Measurements from ENCODE around the gene SLC16A6. TPM values are rescaled to one million over a fixed set of nuclear protein-coding genes. Genes with fewer than 3 reads are reported as not detected.
"Not testable (repeated sequence)": the region's sequence is repeated elsewhere in the genome, so short reads cannot be mapped to it uniquely, and the experiment has no call there.

SLC16A6 gene
- polyA plus RNA-seq, 5 donors = 0.60 to 1.0 (median 0.76) TPM

DNA sequence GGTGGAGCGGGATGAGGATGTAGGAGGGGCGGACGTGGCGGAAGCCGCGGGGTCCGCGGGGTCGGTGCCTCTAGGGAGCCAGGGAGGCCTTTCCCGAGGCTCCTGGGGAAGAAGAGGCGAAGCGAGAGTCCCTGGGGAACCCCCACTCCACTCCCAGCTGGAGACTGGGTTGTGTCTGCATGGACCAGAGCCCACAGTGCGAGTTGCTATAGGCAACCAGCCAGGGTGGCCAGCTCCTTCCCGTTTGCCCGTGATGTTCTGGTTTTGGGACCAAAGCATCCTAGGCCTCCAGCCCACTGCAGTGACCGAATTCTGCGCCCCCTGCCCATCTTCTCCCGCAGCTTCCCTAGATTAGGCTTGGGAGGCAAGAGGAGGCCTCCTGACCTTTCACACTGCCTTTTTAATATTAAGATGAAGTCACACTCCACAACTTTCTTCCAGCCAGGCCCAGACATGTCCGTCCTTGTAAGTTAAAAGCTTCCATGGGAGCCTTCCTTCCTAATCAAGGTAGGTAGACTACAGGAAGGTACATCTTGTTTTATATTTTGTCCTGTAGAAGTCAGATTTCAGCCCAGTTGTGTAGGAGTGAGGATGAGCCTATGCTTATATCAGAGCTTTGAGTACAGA lies 42.6 kb downstream of the SLC16A6 start:
- DNase-seq = no peak

DNA sequence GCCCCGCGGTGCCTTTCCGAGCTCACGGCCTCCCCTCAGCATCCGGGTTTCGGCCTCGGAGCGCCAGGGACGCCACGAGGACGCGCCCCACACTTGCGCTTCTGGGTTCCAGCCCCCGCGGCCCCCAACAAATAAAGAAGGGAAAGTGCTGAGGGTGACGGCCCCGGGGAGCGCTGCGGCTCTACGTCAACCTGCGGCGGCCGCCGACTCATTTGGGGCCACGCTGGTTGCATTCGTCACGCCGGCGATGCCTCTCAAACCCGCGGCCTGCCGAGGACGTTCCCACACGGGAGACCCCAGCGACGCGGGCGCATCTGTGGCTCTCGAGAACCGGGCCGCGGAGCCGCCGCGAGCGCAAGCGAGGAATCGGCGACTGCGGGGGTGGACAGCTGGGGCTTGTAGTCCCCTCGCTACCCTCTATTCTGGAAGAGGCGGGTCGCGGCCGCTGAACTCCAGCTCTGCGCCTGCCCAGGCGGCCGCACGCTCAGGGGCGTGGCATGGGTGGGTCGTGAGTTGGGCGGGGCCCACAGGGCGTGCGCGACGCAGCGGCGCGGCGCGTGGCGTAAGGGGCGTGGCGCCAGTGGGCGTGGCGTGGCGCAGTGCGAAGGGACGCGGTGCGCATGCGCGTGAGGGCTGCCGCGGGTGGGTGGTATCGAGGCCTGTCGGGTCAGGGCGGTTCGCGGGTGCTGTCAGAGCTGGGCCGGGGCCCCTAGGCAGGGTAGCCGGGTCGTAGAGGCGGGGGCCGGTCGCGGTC lies 43.3 kb downstream of the SLC16A6 start, which contains the start of gene AMZ2:
Gene AMZ2 (plus strand): TSS at position 599 of the 754 bp plus-strand sequence. CDS start 2,145 bp downstream, outside the sequence.
- peak; percentile 98 for DNase-seq

DNA sequence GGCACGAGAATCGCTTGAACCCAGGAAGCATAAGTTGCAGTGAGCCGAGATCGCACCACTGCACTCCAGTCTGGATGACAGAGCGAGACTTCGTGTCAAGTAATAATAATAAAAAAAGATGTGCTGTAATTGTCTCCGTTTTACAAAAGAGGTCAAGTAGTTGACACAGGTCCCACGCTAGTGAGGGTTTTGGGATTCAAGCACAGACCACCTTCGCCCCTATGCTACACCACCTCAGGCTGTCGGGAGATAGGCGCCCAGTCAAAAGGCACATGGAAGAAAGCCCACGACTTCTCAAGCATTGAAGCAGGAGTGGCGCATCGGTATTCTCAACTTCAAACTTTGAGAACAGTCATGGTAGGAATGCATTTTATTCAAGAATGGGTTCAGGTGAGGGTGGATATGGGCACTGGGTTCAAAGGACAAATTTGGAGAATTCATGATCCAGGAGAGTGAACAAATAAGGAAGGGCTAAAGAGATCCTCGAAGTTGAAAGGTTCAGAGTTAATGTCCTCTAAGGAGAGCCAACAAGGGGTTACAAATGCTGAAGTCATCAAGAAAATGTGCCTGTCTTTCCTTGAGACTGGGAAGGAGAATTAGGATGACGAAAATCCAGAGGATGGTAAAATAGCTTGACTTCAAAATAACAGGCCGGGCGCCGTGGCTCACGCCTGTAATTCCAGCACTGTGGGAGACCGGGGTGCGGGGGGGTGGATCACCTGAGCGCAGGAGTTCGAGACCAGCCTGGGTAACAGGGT lies 44.5 kb downstream of the SLC16A6 start:
- no peak for DNase-seq

DNA sequence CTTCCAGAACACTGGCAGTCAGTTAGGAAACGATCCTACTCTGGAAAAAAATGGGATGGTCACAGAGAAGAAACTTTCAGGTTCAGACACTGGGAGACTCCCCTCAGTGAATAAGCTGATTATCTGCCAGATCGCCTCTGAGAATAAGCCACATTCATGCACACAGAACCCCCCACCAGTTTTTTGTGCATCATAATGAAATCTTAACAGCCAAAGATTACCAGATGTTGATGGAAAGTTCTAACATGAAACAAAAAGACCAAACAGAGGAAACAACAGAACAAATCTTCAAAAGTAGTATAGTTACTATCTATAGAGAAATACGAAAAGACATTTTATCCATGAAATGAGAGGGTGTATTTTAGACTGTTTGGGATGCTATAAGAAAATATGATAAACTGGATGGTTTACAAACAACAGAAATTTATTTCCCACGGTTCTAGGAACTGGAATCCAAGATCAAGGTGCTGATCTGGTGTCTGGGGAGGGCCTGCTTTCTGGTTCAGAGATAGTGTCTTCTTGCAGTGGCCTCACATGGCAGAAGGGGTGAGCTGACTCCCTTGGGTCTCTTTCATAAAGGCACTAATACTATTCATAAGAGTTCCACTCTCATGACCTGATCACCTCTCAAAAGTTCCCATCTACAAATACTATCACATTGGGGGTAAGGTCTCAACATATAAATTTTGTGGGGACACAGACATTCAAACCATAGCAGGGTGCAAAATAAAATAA lies 51.1 kb downstream of the SLC16A6 start:
- DNase-seq = no peak

DNA sequence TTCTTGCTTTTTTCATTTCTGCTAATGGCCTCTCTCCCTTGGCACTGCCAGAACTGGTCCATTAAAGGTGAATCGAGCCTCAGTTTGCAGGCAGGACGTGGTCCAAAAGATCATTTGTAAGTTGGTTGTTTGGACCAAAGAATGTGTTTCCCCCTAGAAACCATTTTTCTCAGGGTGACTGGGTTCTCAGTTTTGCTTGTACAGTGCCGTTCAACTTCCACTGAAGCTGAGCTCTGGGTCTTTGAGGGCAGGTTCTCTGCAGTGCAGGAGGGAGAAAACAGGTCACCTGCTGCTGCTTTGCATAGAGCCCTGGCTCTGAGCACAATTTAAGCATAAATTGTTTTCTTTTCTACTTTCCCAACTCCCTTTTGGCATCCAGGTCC lies 52.1 kb downstream of the SLC16A6 start:
- no peak for DNase-seq

DNA sequence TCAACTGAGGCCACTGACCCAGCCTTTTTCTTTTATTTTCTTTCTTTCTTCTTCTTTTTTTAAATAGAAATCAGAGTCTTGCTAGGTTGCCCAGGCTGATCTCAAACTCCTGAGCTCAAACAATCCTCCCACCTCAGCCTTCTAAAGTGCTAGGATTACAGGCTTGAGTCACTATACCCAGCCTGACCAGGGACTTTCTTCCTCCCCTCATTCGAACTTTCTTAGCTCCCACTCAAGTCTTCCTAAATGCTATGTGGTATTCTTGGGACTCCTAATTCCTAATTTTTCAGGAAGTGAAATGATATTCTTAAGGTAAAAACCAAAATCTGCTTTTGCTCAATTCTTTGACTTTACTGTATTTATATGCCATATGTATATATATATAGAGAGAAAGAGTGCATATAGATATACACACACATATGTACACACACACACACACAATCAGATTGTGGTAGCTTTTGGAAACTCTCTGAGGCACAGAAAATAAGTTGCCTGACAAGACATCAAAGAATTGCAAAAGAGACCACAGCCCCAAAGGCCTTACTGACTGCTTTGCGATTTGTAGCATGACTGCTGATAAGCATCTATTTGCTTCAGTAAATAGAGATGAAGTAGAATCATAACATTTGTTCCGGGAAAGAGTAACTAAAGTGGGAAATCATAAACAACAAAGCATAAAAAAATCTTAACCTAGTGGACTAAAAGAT lies 52.6 kb downstream of the SLC16A6 start:
- no peak for DNase-seq

DNA sequence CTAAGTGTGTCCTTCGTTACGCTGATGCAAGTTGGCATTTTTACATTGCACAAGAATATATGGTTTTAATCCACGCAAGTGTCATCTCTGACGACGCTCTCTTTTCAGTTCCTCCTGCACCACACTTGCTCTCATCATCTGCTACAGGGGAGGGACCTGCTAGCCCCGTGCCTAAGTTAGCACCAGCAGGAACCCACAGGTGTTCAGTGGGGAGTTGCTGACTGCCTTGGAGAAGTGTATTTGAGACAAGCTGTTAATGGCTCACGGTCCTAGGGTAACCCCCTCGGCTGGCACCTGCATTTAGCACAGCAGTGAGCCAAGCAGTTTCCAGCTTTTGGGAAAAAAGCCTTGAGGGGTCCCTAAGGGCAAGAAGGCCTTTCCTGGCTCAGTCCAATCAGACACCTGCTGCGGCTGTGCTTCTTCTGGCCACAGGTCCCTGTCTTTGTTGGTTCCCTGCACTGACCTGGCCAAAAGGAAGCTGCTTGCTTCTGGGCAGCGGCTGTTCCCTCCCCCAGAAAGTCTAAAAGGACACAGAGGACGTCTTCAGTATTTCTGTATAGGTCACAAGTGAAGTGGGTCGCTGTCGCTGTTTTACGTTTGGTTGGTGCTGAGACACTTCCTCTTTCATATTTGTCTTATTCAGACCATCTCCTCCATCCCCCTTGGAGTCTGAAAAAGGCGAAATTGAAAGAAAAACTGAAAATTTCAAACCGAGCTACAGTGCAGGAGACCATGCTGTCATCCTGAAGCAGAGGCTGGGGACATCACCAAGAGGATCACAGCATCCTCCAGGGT lies 53.4 kb downstream of the SLC16A6 start:
- DNase-seq = not testable (repeated sequence)

DNA sequence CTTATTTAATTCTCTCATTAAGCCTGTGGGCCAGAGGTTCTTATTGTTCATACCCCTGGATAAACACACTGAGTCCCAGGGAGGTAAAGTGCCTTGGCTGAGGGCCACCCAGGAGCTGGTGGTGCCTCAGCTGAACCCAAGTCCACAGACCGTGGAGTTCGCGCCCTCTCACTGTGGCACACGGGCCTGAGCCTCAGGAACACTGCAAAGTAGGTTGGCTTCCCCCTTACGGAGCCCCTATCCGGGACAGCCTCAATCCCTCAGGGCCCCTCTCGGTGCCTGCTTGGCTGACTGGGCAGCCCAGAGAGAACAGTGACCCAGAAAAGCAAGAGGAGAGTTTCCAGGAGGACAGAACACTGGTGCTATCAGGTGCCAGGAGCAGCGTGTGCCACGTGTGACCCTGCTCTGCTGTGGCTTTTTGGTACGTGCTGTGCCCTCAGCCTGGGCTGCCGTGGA lies 55.6 kb downstream of the SLC16A6 start:
- not testable (repeated sequence) for DNase-seq

DNA sequence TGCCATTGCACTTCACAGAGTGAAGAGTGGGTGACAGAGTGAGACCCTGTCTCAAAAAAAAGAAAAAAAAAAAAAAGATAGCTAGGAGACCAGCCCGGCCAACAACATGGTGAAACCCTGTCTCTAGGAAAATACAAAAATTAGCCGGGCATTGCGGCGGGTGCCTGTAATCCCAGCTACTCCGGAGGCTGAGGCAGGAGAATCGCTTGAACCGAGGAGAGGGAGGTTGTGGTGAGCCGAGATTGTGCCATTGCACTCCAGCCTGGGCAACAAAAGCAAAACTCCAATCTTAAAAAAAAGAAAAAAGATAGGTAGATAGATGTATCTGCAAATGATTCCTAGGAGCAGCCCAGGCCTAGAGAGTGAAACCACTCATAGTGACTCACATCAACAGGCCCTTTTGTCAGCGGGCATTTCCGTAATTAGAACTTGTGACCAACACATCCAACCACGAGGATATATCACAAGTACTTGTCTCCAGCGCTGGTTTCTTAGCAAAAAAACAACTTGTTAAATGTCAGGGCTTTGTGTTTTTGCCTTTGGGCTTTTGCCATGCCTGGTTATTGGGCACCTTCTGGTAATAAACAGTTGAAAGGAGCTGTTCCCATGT lies 56.1 kb downstream of the SLC16A6 start:
- not testable (repeated sequence) for DNase-seq

DNA sequence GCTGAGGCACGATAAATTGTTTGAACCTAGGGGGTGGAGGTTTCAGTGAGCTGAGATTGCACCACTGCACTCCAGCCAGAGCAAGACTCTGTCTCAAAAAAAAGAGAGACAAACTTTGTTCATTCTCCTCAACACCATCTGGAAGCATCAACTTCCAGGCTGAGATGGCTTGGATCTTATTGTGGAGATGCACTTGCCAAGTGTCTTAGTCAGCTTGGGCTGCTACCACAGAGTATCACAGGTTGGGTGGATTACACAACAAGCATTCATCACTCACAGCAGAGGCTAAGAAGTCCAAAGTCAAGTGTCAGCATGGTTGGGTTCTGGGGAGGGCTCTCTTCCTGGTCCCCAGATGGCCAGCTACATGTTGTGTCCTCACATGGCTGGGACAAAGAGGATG lies 58.2 kb downstream of the SLC16A6 start:
- not testable (repeated sequence) for DNase-seq

DNA sequence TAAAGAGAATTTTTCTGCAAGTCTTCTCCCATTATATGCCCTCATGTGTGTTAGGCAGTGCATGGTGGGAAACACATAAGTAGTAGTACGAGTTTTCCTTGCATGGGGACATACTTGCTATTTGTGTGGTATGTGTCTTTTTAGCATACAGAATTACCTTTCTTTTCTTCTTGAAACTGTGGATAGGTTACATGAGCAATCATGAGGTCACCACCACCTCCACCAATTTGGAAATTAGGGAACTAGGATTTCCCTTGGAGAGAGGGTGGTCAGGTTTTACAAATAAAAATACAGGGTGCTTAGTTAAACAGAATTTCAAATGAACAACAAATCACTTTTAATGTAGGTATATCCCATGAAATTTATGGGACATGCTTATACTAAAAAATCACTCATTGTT lies 59.4 kb downstream of the SLC16A6 start:
- no peak for DNase-seq

DNA sequence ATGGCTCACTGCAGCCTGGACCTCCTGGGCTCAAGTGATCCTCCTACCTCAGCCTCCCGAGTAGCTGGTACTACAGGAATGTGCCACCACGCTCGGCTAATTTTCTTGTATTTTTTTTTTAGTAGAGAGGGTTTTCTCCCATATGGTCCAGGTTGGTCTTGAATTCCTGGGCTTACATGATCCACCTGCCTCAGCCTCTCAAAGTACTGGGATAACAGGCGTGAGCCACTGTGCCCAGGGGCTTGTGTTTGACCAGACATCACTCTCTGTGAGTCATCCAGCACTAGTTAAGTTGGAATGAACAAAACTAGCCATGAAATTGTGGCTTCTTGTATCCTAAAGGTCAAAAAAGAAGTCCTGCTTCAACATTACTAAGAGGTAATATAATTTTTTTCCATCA lies 59.8 kb downstream of the SLC16A6 start:
- DNase-seq = not testable (repeated sequence)

DNA sequence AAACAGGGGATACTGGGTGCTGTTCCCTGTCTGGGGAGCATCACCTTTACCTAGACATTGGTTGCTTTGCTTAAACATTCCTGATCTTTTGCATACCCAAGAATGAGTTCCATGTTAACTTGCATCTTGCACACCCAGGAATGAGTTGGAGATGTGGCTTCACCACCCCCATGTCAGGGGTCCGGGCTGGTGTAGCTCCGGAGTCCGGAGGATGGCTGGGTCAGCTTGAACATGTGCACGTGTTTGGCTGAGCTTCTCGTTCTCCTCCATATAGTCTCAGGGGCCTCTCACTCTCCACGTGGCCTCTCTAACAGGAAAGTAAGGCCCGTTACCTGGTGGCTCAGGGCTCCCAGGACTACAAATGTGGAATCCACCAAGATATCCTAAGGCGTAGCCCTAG lies 61.3 kb downstream of the SLC16A6 start:
- DNase-seq = no peak

DNA sequence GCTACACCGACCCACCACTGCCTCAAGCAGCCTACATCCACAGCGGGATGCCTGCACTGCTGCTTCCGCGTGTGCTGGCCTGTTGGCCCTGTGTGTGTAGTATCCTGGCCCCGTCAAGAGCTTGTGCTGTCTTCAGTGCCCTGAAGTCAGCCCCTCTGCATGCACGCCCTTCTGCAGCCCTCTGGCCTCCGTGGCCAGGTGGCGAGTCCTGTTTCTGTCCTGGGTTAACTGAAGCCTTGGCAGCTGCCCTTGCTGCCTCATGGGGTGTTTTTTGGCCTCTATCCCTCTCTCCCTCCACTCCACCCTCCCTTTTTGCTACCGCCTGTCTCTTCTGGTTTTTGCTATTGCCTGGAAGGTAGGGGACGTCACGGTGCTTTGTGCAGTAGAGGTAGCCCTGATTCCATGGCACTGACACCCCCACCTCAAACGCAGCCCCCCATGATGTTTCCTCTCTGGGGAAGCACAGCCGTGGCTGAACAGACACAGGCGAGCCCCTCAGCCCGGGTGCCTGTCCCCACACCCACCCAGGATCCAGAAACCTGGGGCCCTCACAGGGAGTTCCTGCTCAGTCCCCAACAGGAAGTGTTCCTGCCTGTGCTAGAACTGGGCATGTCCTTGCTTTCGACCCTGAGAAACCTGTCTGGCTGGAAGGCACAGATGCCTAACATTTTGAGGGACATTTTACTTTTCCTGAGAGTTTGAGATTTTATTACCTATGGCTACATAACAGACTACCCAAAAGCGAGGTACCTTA lies 61.9 kb downstream of the SLC16A6 start:
- no peak for DNase-seq

DNA sequence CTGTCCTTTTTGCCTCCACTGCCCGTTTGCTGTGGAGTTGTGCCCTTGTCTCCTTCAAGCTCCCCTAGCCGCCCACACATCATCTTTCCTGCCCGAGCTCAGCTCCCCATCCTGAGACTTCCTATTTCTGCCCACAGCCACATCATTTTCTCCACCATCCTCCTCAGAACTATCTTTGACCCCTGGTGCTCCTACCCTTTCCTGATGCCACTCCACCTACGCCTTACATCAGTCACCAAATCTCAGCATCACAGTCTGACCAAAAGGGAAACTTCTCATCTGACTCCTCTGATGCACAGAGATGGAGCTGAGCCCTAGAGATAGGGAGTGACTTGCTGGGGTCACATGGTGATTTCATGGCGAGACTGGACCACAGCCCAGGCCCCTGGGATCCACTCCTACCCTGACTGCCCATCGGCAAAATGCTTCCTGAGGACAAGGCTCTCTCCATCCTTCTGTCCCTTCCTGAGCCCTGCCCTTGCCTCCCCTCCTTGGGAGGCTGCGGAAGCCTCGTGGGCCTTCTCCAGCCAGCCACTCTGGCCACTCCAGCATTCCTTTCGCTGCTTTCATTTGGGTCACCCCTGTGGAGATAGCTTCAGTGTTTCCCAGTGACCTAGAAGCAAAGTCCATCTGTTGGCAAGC lies 62.8 kb downstream of the SLC16A6 start:
- DNase-seq = not testable (repeated sequence)

DNA sequence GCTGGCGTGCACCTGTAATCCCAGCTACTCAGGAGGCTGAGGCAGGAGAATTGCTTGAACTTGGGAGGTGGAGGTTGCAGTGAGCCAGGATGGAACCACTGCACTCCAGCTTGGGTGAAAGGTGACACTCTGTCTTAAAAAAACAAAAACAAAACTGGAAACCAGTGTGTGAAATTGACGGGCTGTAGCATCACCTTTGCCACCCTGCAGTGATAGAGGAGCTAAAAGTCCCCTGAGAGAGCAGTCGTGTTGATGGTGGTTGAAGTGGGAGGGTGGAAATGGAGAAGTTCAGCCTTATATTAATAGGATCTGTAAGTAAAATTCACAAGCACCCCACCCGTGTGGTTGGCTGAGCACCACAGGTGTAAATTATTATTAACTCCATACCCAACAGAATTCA lies 65.9 kb downstream of the SLC16A6 start:
- not testable (repeated sequence) for DNase-seq

DNA sequence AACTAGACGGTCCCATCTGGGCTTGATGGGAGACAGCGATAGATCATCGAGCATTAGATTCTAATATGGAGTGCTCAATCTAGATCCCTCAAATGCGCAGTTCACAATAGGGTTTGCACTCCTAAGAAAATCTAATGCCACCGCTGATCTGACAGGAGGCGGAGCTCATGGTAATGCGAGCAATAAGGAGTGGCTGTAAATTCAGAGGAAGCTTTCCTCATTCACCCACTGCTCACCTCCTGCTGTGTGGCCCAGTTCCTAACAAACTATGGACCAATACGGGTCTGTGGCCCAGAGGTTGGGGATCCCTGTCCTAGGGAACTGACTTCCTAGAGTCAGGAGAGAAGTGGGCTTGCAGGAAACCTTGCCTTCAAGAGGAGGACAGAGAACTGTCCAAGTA lies 68.3 kb downstream of the SLC16A6 start:
- no peak for DNase-seq

DNA sequence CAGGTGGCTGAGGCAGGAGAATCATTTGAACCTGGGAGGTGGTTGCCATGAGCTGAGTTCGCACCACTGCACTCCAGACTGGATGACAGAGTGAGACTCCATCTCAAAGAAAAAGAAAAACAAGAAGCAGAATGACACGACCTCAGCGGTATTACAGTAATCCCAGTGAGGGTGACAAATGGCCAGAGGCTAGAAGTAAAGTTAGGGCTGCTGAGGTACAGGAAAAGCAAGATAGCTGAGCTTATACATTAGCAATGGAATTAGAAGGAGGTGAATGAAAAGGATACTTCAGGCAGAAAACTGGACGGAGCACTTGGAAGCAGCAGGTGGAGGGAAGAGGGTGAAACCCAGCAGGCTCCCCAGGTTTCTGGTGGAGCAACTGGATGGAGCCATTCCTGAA lies 69.1 kb downstream of the SLC16A6 start:
- no peak for DNase-seq

DNA sequence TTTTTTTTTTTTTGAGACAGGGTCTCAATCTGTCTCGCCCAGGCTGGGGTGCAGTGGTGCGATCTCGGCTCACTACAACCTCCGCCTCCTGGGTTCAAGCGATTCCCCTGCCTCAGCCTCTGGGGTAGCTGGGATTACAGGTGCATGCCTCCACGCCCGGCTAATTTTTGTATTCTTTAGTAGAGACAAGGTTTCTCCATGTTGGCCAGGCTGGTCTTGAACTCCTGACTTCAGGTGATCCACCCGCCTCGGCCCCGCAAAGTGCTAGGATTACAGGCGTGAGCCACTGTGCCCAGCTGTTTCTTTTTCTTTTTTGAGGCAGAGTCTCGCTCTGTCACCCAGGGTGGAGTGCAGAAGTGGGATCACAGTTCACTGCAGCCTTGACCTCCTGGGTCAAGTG lies 70.1 kb downstream of the SLC16A6 start:
- DNase-seq = not testable (repeated sequence)

All from right lung (tissue), 5 donors.